ENCODE results near the gene SCAF8.
"Not testable (repeated sequence)": the region's sequence is repeated elsewhere in the genome, so short reads cannot be mapped to it uniquely, and the experiment has no call there.

Gene SCAF8

DNA sequence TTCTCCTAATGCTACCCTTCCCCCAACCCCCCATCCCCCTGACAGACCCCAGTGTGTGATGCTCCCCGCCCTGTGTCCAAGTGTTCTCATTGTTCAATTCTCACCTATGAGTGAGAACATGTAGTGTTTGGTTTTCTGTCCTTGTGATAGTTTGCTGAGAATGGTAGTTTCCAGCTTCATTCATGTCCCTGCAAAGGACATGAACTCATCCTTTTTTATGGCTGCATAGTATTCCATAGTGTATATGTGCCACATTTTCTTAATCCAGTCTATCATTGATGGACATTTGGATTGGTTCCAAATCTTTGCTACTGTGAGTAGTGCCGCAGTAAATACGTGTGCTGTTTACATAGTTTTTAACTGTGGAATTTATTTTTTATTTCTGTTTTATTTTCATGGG, 78.4 kb downstream of the SCAF8 start:
- not testable (repeated sequence) for H4K12ac ChIP-seq (ENCODE audit: low read depth, low read length); H3K4me1 ChIP-seq (ENCODE audit: control insufficient read depth in 1 of 2, insufficient read depth in 2 of 2, low read length in 2 of 2); H2BK120ac ChIP-seq (ENCODE audit: insufficient read depth, low read length, poor library complexity); H2BK5ac ChIP-seq (ENCODE audit: low read depth, low read length, poor library complexity); H3K27me3 ChIP-seq (ENCODE audit: insufficient read depth, low read length); H3K79me1 ChIP-seq (ENCODE audit: low read length); H3K4me2 ChIP-seq (ENCODE audit: low read length); H3K14ac ChIP-seq (ENCODE audit: low read length); H4K91ac ChIP-seq (ENCODE audit: low read depth, low read length); H3K4me3 ChIP-seq (ENCODE audit: low read depth, low read length); H3K4ac ChIP-seq (ENCODE audit: low read depth, low read length); H3K9ac ChIP-seq (ENCODE audit: low read length); H3K23ac ChIP-seq (ENCODE audit: low read length); H3K79me2 ChIP-seq (ENCODE audit: control insufficient read depth, insufficient read depth, low read length, poor library complexity); DNase-seq; H3K27ac ChIP-seq (ENCODE audit: low read depth, low read length); H2AK5ac ChIP-seq (ENCODE audit: low read length); H3K9me3 ChIP-seq (ENCODE audit: insufficient read depth, low read depth, low read length); H3K18ac ChIP-seq (ENCODE audit: low read length); H2AFZ ChIP-seq (ENCODE audit: insufficient read depth, low read length, poor library complexity); H4K8ac ChIP-seq (ENCODE audit: low read depth, low read length); H2BK12ac ChIP-seq (ENCODE audit: low read length)
- peaks cover 16 to 33% of the 10 kb centered on the region in 2 experiments for H3K36me3 ChIP-seq (ENCODE audit: control insufficient read depth in 1 of 2, insufficient read depth in 2 of 2, low read length in 2 of 2)
- WGBS (ENCODE audit: extremely low coverage, insufficient coverage, insufficient read length): no CpG with 5 or more reads among the region's 3 CpGs

DNA sequence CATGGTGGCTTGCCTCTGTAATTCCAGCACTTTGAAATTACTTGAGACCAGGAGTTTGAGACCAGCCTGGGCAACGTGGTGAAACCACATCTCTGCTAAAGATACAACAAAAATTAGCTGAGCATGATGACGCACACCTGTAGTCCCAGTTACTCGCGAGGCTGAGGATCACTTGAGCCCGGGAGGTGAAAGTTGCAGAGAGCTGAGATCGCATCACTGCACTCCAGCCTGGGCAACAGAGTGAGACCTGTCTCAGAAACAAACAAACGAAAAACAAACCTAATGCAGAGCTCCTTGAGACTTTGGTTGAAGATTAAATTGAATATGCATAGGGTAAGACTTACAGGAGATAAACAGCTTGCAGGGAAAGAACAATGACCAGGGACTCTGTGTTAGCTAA, 80.8 kb downstream of the SCAF8 start:
- H4K91ac ChIP-seq (ENCODE audit: low read depth, low read length): no peak overlapping the region
- no peaks in the 10 kb centered on the region for H3K79me2 ChIP-seq (ENCODE audit: control insufficient read depth, insufficient read depth, low read length, poor library complexity)
- no peak overlapping the region for H2BK120ac ChIP-seq (ENCODE audit: insufficient read depth, low read length, poor library complexity)
- H2AFZ ChIP-seq (ENCODE audit: insufficient read depth, low read length, poor library complexity): no peak overlapping the region
- no peak overlapping the region for H2AK5ac ChIP-seq (ENCODE audit: low read length)
- no peaks in the 10 kb centered on the region for H3K27me3 ChIP-seq (ENCODE audit: insufficient read depth, low read length)
- H2BK5ac ChIP-seq (ENCODE audit: low read depth, low read length, poor library complexity): no peak overlapping the region
- no peak overlapping the region for H3K18ac ChIP-seq (ENCODE audit: low read length)
- no peak overlapping the region for H3K4me2 ChIP-seq (ENCODE audit: low read length)
- no peak overlapping the region for H3K23ac ChIP-seq (ENCODE audit: low read length)
- no peak overlapping the region for H4K8ac ChIP-seq (ENCODE audit: low read depth, low read length)
- WGBS (ENCODE audit: extremely low coverage, insufficient coverage, insufficient read length): no CpG with 5 or more reads among the region's 7 CpGs
- no peaks in the 10 kb centered on the region for H3K9me3 ChIP-seq (ENCODE audit: insufficient read depth, low read depth, low read length)
- H2BK12ac ChIP-seq (ENCODE audit: low read length): no peak overlapping the region
- no peak for DNase-seq
- H3K4me1 ChIP-seq (ENCODE audit: control insufficient read depth in 1 of 2, insufficient read depth in 2 of 2, low read length in 2 of 2): no peaks in the 10 kb centered on the region
- H3K36me3 ChIP-seq (ENCODE audit: control insufficient read depth in 1 of 2, insufficient read depth in 2 of 2, low read length in 2 of 2): peaks cover 11 to 28% of the 10 kb centered on the region in 2 experiments
- no peak overlapping the region for H3K4me3 ChIP-seq (ENCODE audit: low read depth, low read length)
- no peak overlapping the region for H3K14ac ChIP-seq (ENCODE audit: low read length)
- no peaks in the 10 kb centered on the region for H3K79me1 ChIP-seq (ENCODE audit: low read length)
- H3K9ac ChIP-seq (ENCODE audit: low read length): no peak overlapping the region
- H3K4ac ChIP-seq (ENCODE audit: low read depth, low read length): no peak overlapping the region
- H3K27ac ChIP-seq (ENCODE audit: low read depth, low read length): no peak overlapping the region
- H4K12ac ChIP-seq (ENCODE audit: low read depth, low read length): no peak overlapping the region

DNA sequence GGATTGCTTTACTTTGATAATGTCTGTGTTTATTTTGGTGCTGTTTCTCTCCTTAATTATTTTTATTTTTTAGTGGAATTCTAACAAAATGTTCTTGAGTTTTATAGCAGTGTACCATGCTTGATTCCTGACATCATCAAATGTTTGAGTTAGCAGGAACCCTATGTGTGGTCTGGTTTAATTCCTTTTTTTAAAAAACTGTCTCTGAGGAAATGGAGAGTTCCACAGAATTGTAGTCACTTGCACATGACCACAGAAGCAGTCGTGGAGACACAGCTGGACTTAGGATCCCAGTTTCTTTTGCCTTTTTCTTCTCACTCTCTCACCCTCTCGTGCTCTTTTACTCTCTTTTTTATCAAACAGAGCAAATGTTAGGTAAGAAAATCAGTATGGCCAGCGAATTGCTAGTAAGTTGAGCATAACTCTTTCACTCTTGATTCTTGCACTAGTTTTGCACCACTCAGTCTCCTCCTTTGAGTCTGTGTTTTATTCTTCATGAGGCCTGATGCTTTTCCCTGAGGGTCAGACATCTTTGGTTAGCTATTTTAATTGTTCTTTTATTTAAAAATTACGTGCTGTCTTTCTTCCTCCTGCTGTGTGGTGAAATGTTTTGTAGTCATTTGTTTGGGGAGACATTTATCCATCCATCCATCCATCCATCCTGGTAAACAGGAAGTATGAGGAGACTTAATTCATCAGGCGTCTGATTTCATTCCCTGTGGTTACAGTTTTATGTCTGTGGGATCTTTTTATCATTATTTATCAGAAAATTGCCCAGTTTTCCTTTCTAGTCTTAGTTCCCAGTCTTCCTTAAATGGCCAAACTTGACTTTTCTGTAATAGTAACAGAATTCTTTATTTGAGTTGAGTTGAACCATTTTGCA, 83.0 kb downstream of the SCAF8 start:
- H3K36me3 ChIP-seq (ENCODE audit: control insufficient read depth in 1 of 2, insufficient read depth in 2 of 2, low read length in 2 of 2): peaks cover 17 to 35% of the 10 kb centered on the region in 2 experiments
- no peaks in the 10 kb centered on the region for H3K79me2 ChIP-seq (ENCODE audit: control insufficient read depth, insufficient read depth, low read length, poor library complexity)
- no peaks in the 10 kb centered on the region for H3K79me1 ChIP-seq (ENCODE audit: low read length)
- H3K18ac ChIP-seq (ENCODE audit: low read length): no peak overlapping the region
- H3K9ac ChIP-seq (ENCODE audit: low read length): no peak overlapping the region
- H2AFZ ChIP-seq (ENCODE audit: insufficient read depth, low read length, poor library complexity): no peak overlapping the region
- no peaks in the 10 kb centered on the region for H3K4me1 ChIP-seq (ENCODE audit: control insufficient read depth in 1 of 2, insufficient read depth in 2 of 2, low read length in 2 of 2)
- no peak overlapping the region for H2BK5ac ChIP-seq (ENCODE audit: low read depth, low read length, poor library complexity)
- H3K27ac ChIP-seq (ENCODE audit: low read depth, low read length): no peak overlapping the region
- H4K91ac ChIP-seq (ENCODE audit: low read depth, low read length): no peak overlapping the region
- H4K8ac ChIP-seq (ENCODE audit: low read depth, low read length): no peak overlapping the region
- H3K27me3 ChIP-seq (ENCODE audit: insufficient read depth, low read length): no peaks in the 10 kb centered on the region
- no peaks in the 10 kb centered on the region for H3K9me3 ChIP-seq (ENCODE audit: insufficient read depth, low read depth, low read length)
- H3K4me2 ChIP-seq (ENCODE audit: low read length): no peak overlapping the region
- no peak overlapping the region for H3K14ac ChIP-seq (ENCODE audit: low read length)
- no peak overlapping the region for H3K4ac ChIP-seq (ENCODE audit: low read depth, low read length)
- no CpG with 5 or more reads among the region's 5 CpGs for WGBS (ENCODE audit: extremely low coverage, insufficient coverage, insufficient read length)
- H4K12ac ChIP-seq (ENCODE audit: low read depth, low read length): no peak overlapping the region
- H3K23ac ChIP-seq (ENCODE audit: low read length): no peak overlapping the region
- no peak for DNase-seq
- H2AK5ac ChIP-seq (ENCODE audit: low read length): no peak overlapping the region
- no peak overlapping the region for H3K4me3 ChIP-seq (ENCODE audit: low read depth, low read length)
- no peak overlapping the region for H2BK120ac ChIP-seq (ENCODE audit: insufficient read depth, low read length, poor library complexity)
- no peak overlapping the region for H2BK12ac ChIP-seq (ENCODE audit: low read length)

DNA sequence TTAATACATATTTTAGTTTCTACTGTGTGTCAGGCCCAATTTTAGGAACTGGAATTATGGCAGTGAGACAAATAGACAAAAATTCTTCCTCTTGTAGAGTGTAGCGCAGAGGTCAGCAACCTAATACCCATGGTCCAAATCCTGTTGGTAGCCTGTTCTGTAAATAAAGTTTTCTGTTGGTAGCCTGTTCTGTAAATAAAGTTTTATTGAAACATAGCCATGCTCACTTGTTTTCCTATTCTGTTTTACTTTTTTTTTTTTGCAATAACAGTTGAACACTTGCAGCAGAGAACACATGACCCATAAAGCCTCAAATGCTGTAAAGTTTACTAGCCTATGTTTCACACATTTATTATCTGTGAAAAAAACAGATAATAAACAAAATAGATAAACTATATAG, 87.9 kb downstream of the SCAF8 start:
- H3K27me3 ChIP-seq (ENCODE audit: insufficient read depth, low read length): no peaks in the 10 kb centered on the region
- H2BK120ac ChIP-seq (ENCODE audit: insufficient read depth, low read length, poor library complexity): no peak overlapping the region
- no peaks in the 10 kb centered on the region for H3K79me1 ChIP-seq (ENCODE audit: low read length)
- H4K12ac ChIP-seq (ENCODE audit: low read depth, low read length): no peak overlapping the region
- no peak overlapping the region for H2BK5ac ChIP-seq (ENCODE audit: low read depth, low read length, poor library complexity)
- H3K36me3 ChIP-seq (ENCODE audit: control insufficient read depth in 1 of 2, insufficient read depth in 2 of 2, low read length in 2 of 2): peaks cover 11 to 25% of the 10 kb centered on the region in 2 experiments
- H3K18ac ChIP-seq (ENCODE audit: low read length): no peak overlapping the region
- H4K91ac ChIP-seq (ENCODE audit: low read depth, low read length): no peak overlapping the region
- WGBS (ENCODE audit: extremely low coverage, insufficient coverage, insufficient read length): no CpG with 5 or more reads among the region's 1 CpG
- H3K4ac ChIP-seq (ENCODE audit: low read depth, low read length): no peak overlapping the region
- no peak overlapping the region for H3K14ac ChIP-seq (ENCODE audit: low read length)
- no peak overlapping the region for H3K4me2 ChIP-seq (ENCODE audit: low read length)
- no peak overlapping the region for H2AFZ ChIP-seq (ENCODE audit: insufficient read depth, low read length, poor library complexity)
- no peak overlapping the region for H4K8ac ChIP-seq (ENCODE audit: low read depth, low read length)
- H3K27ac ChIP-seq (ENCODE audit: low read depth, low read length): no peak overlapping the region
- H3K9me3 ChIP-seq (ENCODE audit: insufficient read depth, low read depth, low read length): no peaks in the 10 kb centered on the region
- no peak overlapping the region for H2AK5ac ChIP-seq (ENCODE audit: low read length)
- no peak overlapping the region for H2BK12ac ChIP-seq (ENCODE audit: low read length)
- no peaks in the 10 kb centered on the region for H3K79me2 ChIP-seq (ENCODE audit: control insufficient read depth, insufficient read depth, low read length, poor library complexity)
- no peak for DNase-seq
- no peaks in the 10 kb centered on the region for H3K4me1 ChIP-seq (ENCODE audit: control insufficient read depth in 1 of 2, insufficient read depth in 2 of 2, low read length in 2 of 2)
- no peak overlapping the region for H3K9ac ChIP-seq (ENCODE audit: low read length)
- H3K4me3 ChIP-seq (ENCODE audit: low read depth, low read length): no peak overlapping the region
- H3K23ac ChIP-seq (ENCODE audit: low read length): no peak overlapping the region
